A673 (cell line): ENCODE data around the gene OR2T29.
"Not testable (repeated sequence)": the region's sequence is repeated elsewhere in the genome, so short reads cannot be mapped to it uniquely, and the experiment has no call there.

Experiments
- CTCF ChIP-seq: fragments of 300-800, 200-600 bp; sonication (generic); conservative IDR thresholded peaks from 2 replicates; pipeline ENCODE4 v1.5.1; 2017; ENCODE audit warnings: low read depth, mild to moderate bottlenecking, antibody characterized with exemption, low read length, moderate library complexity, mixed read lengths
- EZH2 ChIP-seq: fragments of 200-600 bp; sonication (generic); IDR thresholded peaks from 2 replicates; pipeline ENCODE4 v1.6.1; 2017; ENCODE audit warnings: borderline replicate concordance, low read depth, mild to moderate bottlenecking, mixed read lengths, antibody characterized with exemption, low read length; ENCODE audit not compliant: poor library complexity, severe bottlenecking

GRCh38 chr1:248572049-248572448 is 9.5 kb upstream of the OR2T29 start:
- not testable (repeated sequence) for TF ChIP-seq CTCF, EZH2
